GM18505 (cell line): Measurements from ENCODE around the gene CHST3.

ENCODE experiments used
- ATAC-seq: cut with Tn5 transposase; IDR thresholded peaks from one replicate; pipeline ENCODE4 v1.9.1; 2021; ENCODE audit not compliant: unreplicated experiment
- POLR2A ChIP-seq: IDR thresholded peaks from 4 replicates; pipeline ENCODE4 v1.6.1; 2011; ENCODE audit warnings: borderline replicate concordance; ENCODE audit not compliant: insufficient read depth, insufficient read length; ENCODE audit errors: extremely low read depth

CHST3 gene

DNA sequence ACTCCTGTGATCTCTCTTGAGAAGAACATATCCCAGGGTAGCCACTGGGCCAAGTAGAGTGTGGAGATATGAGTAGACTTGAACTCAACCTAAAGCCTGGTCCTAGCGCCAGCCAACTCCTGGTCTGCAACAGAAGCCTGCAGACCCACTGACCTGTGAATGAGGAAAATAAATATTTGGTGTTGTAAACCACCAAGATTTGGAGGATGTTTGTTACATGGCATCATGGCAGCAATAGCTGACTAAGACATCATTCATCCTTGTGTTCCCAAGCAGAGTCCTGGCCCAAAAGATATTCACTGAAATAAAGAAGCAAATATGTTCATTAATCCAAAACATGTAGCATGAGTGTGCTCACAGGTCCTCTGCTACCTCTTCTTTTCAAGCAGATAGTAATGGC is 26.0 kb upstream of the CHST3 start:
- no peak for TF ChIP-seq POLR2A
- ATAC-seq, result no peak

DNA sequence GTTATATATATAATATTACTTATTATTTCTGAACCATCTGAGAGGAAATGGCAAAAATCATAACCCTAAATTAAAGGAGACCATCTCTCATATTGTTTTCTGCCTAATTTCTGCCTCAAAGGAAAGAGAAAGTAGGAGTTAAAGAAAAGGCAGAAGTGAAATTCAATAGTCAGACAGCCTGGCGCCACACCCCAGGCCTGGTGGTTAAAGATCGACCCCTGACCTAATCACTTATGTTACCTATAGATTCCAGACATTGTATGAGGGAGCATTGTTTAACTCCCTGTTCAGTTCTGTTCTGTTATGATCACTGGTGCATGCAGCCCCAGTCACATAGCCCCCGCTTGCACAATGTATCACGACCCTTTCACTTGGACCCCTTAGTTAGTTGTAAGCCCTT is 24.9 kb upstream of the CHST3 start:
- no peak for ATAC-seq

DNA sequence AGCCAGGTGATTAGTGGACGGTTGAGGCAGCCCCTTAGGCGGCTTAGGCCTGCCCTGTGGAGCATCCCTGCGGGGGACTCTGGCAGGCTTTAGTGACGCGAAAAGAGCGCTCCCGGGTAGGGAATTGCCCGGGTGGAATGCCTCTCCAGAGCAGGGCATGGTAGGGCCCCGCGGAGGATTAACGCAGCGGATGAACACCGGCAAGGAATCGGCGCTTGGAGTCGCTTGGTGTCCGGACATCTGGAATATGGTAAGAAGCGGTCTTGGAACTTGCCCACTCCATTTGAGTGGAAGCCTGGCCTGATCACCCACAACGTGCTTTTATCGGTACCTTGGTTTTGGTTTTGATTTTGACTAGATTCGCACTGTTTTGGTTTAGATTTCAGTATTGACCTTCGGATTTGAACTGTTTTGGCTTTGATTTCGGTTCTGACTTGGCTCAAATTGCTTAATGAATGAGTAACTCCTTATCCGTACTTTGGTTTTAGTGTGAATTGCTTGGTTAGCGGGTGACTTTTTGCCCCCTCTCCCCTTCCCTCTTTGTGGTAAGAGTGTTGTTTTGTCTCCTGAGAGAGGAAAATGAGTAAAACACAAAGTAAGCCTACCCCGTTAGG is 24.2 kb upstream of the CHST3 start:
- ATAC-seq, result no peak
- TF ChIP-seq POLR2A, result no peak

More for the DNA sequence above, 24.9 kb upstream of the CHST3 start:
- TF ChIP-seq POLR2A, result no peak

DNA sequence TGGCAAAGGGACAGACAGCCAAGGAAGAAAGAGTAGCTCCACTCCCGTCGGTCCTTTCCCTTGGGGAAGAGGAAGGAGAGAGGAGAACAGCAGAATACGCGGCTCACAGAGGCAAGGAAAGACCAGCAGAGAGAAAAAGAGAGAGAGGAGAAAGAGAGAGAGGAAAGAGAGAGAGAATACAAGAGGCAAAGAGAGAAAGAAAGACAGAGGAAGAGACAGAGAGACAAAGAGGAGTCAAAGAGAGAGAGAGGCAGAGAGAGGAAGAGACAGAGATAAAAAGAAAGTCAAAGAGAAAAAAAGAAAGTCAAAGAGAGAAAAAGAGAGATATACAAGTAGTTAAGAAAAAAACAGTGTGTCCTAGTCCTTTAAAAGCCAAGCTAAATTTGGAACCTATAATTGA is 23.4 kb upstream of the CHST3 start:
- TF ChIP-seq POLR2A, result no peak
- ATAC-seq, result no peak

DNA sequence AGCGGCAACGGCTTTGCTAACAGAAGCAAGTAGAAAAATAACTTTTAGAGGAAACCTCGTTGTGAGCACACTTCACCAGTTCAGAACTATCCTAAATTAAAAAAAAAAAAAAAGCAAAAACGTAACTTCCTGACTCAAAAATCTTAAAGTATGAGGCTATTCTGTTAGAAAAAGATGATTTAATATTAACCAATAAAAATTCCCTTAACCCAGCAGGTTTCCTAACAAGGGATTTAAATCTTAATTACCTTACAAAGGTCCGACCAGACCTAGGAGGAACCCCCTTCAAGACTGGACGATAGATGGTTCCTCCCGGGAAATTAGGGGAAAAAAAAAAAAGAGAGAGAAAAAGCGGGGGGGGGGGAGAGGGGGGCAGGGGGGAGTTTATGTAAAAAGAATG is 22.9 kb upstream of the CHST3 start:
- ATAC-seq, result no peak
- no peak for TF ChIP-seq POLR2A

DNA sequence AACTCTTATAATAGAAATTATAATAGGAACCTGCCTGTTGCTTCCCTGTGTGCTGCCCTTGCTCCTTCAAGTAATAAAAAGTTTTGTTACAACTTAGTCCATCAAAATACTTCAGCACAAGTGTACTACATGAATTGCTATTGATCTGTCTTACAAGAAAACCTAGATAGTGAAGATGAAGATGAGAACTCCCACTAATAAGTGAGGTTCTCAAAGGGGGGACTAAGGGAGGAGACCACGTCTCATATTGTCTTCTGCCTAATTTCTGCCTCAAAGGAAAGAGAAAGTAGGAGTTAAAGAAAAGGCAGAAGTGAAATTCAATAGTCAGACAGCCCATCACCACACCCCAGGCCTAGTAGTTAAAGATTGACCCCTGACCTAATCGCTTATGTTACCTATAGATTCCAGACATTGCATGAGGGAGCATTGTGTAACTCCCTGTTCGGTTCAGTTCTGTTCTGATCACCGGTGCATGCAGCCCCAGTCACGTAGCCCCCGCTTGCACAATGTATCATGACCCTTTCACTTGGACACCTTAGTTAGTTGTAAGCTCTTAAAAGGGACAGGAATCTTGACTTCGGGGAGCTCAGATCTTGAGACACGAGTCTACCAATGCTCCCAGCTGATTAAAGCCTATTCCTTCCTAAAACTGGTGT is 18.2 kb upstream of the CHST3 start:
- ATAC-seq, result no peak

DNA sequence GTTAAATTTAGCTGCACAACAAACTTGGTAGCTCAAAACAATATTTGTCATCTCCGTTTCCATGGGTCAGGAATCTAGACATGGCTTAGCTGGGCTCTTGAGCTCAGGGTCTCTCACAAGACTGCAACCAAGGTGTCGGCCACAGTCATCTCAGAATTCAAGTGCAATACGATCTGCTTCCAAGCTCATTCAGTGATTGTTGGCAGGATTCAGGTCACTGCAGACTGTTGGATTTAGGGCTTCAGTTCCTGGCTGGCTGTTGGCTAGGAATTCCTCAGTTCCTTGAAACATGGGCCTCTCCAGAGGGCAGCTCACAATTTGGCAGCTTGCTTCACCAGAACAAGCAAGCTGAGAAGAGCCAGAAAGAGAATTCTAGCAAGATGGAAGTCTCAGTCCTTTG is 17.5 kb upstream of the CHST3 start:
- no peak for ATAC-seq
- no peak for TF ChIP-seq POLR2A

More for the DNA sequence above, 18.2 kb upstream of the CHST3 start:
- TF ChIP-seq POLR2A, result no peak

DNA sequence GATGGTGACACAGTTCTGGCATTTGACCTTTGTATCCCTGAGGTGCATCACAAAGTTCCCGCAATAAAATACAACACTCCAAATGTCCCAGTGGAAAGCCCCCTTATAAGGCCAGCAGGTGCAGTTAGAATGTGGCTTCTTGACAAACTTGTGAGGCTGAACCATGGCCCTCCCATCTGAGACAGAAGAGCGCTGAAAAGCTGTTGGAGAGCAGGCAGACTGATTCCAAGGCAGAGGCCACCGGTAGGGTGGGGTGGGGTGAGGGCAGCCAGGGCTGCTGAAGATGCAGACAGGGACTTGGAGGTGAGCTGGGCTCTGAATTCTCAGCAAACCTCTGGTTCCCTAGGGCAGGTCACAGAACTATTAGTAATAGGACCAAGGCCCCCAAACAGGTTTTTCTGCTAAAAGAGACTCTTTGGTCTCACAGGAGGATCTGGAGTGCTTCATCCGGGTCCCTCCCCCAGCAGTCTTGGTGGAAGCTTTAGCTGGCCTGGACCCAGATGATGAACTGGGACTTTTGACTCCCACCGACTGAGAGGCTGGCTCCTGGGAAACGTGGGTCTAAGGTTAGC is 15.6 kb upstream of the CHST3 start:
- TF ChIP-seq POLR2A, result no peak
- ATAC-seq, result no peak

DNA sequence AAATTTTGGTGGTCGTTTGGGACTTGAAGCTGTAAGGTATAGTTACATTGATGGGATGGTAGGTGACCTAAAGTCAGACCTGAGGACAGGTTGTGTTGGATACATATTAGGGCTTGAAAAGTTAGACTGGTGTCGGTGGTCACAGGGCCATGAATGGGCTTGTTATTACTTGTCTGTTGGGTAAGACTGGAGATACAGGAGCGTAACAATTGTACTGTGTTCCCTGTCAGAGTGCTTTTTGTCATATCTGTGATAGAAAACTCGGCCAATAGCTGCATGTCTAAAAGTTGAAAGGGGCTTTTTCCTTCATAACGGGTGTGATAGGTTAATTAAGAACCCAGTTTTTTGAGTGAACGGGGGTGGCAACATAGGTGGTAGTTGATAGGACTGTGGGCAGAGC is 13.5 kb upstream of the CHST3 start:
- no peak for TF ChIP-seq POLR2A
- ATAC-seq, result no peak

DNA sequence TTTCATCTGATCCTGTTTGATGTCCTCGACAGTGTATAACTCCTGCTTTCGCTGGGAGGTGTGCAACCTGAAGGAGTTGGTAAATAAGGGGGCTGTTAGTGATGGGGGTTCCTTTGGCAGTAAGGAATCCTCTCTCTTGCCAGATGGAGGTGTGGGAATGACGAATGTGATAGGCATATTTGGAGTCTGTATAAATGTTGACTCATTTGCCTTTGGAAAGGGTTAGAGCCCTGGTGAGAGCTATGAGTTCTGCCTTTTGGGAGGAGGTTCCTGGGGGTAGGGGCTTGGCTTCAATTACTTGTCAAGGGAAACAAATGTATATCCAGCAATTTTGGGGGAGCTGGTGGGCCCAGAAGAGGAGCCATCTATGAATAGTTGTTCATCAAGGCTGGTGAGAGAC is 11.4 kb upstream of the CHST3 start:
- TF ChIP-seq POLR2A, result no peak
- ATAC-seq, result no peak

DNA sequence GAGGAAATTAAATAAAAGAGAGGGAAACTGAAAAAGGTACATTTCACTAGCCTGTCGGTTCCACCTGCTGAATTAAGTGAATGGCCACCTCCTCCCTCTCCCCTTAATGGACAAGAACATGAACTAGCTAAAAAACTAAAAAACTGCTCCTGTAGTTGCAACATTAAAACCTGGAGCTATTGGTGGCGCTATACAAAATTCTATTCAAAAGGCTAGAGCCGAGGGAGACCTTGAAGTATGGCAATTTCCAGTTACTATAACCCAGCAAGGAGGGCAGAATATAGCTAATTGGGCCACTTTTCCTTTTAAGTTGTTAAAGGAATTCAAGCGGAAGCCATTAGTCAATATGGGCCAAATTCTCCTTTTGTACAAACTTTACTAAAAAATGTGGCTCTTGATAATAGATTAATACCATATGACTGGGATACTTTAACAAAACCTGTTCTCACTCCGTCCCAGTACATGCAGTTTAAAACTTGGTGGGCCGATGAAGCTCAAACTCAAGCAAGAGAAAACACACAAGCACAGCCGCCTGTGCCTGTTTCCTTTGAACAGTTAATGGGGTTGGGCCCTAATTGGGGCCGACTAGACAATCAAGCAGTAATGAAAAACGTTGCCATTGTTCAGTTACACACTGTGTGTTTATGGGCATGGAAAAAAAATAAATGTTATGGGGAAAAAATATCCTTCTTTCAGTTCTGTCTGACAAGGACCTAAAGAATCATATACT is 6.5 kb upstream of the CHST3 start:
- ATAC-seq, result no peak
- TF ChIP-seq POLR2A, result no peak

DNA sequence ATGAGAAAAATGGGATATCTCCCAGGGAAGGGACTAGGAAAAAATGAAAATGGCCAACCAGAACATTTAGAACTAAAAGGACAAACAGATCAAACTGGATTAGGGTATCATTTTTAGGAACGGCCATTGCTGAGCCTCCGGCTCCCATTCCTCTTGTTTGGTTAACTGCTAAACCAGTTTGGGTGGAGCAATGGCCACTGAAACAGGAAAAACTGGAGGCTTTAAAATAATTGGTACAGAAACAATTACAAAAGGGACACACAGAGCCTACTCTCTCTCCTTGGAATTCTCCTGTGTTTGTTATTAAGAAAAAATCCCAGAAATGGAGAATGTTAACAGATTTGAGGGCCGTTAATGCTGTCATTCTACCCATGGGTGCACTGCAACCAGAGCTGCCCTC is 4.7 kb upstream of the CHST3 start:
- TF ChIP-seq POLR2A, result no peak
- no peak for ATAC-seq

DNA sequence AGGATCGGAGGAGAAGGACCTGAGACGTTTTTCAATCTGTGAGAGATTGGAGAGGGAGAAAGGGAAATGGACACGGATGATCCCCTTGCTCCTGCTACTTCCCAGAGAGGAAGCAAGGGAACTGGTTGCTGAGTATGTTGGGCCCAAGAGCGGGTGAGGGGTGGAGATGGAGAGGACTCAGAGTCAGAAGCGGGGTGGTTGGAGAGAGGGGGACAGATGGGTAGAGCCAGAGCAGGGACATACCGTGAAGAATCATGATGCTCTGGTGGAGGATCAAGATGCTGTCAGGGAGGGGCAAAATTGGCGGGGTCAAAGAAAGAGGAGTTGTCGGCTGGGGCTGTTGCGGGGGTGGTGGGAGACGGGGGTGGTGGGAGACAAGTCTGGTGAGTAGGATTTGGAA is 2.4 kb upstream of the CHST3 start:
- no peak for TF ChIP-seq POLR2A
- ATAC-seq, result no peak

DNA sequence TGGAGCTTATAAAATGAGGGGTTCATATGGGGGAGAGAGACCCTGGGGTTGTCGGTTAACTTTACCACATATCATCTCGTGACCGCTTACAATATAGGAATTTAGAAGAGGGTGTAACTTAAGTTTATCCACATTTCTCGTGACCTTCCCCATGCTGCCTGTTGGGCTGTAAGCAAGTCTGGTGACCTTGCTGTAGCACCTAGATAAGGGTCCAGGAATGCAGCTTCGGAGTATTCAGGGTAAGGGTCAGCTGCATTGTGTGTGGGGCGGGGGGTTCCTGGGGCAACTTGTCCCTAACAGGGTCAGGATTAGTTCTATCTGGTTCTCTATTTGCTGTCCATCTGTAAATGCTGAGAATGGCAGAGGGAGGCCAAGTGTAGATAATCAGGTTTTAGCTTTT is 1.3 kb upstream of the CHST3 start:
- ATAC-seq, result no peak
- TF ChIP-seq POLR2A, result no peak
